DMS53 treated with DMSO at 0.1 percent for 48 hours (cell line): Measurements from ENCODE around the gene ZFHX3.

Source experiments
- DNase-seq: peaks from one replicate; lab custom pipeline; 2025; ENCODE audit not compliant: unreplicated experiment; lab: John Stamatoyannopoulos, UW

The ZFHX3 gene

DNA sequence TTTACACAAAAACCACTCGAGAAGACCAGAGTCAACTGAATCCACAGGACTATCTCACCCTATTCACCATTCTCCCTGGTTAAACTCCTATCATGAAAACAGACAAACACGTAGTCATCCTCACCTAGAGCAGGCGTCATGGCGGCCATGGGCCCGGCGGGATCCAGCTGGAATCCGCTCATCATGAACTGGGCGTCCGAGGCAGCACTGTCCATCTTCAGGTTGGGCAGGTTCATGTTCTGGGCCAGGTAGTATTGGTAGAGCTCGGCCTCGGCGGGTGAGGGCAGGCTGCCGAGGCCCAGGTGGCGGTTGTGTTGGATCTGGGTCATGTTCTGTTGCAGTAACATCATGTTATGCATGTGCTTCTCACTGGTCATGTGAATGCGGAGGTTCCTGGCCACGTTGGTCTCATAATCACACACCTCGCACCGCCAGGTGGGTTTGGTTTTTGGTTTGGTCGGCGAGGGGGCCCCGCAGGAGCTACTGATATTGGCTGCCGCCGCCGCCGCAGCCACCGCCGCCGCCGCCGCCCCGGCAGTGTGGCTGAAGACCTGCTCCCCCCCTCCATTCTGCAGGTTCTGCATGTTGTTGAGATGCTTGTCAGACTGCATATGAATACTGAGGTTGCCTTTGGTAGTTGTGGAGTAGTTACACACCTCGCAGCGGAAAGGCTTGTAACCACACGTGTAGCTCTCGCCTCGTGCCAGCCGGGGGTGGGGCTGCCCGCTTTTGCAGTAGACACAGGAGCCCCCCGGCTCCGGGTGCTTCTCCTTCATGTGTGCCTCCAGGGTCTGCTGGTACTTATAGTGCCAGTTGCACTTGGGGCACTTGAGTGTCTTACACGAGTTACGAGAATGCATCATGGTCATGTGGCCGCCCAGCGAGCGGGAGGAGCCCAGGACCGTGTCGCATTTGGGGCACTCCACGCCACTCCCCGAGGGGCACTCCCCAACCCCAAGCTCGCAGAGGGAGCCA, 90.3 kb downstream of the ZFHX3 start:
- DNase-seq: no peak

DNA sequence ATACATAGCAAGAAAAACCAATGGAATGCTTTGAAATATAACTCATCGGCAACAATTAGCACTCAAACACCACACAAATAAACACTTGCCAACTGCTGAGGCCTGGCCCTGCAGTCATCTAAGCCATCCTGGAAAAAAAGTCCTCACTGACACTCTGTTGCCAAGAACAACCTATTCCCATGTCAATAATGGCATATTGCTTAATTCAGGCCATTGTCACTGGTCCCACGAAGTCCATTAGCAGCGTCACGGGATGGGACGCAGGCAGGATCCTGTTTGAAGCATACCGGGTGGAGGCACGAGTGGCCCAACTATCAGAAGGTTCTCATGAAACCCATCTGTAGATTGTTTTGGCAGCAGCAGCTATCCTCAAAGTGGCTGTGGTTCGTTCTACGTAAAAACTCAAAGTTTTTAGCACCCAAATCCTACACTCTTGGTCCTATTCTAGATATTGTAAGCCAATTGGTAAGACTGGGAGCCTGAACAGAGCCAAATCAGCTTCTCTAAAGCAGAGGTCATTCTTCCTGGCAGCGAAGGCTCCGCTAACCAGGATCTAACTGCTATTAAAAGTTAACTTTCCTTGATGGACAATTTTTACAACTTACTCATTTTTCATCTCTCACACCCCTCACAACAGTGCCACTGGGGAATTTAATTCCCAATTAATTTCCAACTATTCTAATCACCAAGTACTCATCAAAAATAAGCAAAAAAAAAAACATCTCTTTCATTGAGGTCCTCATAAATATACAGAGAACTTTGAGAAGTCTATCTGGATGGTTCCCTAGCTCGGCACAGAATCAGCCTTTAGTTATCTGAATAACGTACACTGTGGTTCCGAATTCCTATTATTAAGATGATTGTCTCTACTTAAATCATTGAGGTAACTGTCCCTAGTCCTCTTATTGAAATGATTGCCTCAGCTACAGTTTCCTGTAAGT, 91.5 kb downstream of the ZFHX3 start:
- no peak for DNase-seq

DNA sequence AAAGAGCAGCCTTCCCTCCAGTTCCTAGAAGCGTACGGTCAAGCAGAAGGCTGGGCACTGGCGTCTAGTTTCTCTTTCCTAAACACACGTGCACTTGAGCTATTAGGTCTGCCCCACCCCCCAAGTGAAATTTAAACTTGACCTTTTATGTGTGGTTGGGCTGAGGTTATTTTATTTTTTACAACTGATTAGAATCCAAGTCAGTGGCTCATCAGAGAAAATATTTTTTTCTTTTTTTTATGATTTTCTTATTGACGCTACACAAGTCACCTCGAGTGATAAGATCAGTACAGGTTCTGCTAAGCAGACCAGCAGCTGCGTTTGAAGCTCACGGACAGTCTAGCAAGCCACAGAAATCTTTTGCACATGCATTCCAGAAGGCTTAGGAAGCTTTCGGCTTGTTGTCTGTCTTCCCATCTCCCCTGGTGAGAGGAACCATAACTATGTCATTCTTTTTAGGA, 95.1 kb downstream of the ZFHX3 start:
- no peak for DNase-seq

DNA sequence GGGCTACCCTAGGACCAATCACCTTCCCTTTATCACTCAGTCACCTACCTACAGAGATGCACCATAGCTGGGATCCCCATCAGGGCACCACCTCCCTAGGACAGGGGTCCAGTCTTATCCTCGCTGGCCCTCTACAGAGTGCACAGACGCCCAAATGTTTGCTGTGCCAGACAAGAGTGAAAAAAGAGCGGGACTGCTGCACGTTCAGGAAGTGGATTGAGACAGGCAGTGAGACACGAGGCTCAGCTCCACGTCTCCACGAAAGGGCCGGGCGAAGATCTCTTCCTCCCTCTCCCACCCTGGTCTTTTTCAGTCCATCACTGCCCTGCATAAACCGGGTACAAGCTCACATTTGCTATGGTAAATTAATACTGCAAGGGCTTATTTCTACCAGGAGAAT, 95.5 kb downstream of the ZFHX3 start:
- no peak for DNase-seq

DNA sequence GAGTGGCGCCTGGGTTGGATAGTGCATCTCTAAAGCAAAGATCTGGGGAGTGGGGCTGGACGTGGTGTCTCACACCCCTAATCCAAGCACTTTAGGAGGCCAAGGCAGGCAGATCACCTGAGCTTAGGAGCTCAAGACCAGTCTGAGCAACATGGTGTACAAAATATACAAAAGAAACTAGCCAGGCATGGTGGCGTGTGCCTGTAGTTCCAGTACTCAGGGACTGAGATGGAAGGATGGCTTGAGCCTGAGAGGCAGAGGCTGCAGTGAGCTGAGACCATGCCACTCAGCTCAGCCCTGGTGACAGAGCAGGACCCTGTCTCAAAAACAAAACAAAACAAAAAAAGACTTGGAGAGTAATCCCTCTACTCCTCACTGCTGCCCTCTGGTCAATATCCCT, 96.0 kb downstream of the ZFHX3 start:
- no peak for DNase-seq

DNA sequence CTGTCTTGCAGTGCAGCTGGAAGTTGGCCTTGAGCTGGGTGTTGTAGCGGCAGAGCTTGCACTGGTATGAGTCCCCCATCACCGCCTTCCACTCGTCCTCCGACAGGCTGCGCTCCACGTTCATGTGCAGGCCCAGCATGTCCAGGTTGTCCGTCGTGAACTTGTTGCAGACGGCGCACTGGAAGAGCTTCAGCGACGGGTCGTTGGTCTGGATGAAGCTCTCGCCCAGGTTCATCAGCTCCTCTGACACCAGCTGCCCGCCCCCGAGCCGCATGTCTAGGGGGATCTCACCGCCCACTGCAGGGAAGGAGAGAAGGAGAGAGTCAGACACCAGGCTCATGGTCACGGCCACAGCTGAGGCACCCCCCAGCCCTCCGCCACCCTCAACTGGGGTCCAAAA, 97.3 kb downstream of the ZFHX3 start:
- no peak for DNase-seq

DNA sequence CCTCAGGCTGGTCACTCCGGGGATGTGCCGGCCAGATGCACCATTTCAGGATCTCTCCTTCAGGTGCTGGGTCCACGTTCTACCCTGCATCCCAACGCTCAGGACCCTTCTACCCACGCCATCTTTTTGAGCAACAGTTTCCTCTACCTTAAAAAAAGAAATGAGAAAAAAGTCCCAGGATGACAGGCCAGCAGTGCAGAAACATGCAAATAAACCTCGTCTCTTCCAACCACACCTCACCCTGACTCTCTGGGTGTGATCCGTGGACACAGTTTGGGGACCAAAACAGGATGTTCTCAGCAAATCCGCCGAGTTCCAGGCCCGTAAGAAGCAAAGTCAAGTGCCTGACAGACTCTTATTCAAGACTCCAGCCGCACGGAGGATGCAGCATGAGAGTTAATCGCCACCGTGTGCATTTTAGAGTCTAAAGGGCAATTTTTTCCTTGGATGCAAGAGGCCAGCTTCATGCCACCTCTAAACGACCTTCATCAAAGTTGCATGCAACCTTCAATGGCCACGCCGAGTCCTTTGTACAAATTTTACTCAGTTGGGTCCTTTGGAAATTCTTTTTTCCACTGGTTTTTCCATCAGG, 99.6 kb downstream of the ZFHX3 start:
- no peak for DNase-seq

DNA sequence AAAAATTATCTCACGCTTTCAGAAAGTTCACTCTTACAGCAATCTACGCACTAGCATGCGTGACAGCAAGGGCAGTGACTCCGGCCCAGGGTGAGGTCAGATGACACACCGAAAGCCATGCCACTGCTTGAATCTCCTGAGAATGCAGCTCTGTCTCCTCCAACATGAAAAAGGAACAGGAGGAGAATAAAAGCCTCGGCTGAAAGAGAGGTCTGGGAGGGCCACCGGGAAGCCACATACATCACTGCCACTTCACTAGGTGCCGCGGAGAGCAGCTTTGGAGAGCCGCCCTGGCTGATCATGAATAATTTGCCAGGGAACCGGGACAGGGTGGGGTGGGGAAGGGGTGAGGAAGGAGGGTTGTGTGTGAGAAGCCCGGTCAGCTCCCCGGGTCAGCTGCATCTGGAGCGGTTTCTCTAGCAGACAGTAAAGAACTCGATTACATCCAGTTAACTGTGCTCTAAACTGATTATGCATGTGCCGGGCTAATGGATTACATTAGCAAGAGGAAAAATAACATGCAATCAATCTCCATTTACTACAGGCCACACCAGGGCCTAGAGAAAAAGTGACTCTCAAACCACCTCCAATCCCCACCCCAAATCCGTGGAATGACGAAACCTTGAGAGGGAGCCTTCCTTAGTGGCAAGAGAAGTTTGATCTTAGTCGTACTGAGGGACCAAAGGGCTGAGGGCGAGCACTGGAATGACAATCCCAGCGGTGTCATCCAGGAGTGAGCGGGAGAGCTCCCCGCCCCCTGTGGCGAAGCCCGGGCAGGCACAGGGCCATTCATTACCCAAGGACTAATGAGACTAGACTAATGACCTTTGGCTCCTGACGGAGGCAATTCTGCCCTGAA, 100.3 kb downstream of the ZFHX3 start:
- no peak for DNase-seq

DNA sequence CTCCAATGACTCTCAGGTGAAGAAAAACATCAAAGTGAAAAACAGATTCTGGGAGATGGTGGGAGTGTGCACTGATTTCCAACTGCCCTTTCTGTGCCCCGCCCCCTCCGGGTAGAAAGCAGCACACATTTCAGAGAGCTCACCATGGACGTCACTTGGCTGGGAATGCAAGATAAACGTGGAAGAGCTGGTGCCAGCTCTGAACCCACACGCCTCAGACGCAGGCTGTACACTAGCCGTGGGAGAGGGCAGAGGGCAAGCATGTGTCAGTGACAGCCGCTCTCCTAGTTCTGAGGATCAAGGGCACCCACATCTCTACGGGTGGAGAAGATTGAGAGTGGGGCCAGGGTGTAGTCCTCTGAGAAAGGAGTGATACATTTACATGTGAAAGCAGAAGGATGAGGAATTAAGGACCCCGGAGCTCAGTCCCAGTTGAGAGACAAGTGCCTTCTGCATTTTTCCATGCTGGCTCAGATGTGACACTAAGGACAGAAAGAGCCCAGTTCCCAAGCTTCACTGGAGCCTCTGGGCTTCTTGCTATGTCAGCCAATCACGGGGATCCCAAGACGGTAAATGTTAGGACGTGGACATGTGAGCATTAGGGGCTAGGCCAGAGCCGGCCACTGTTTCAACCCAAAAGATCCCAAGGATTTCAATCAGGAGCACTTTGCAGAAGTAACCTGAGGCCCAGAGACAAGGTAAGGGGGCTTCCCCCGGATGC, 101.3 kb downstream of the ZFHX3 start:
- no peak for DNase-seq

DNA sequence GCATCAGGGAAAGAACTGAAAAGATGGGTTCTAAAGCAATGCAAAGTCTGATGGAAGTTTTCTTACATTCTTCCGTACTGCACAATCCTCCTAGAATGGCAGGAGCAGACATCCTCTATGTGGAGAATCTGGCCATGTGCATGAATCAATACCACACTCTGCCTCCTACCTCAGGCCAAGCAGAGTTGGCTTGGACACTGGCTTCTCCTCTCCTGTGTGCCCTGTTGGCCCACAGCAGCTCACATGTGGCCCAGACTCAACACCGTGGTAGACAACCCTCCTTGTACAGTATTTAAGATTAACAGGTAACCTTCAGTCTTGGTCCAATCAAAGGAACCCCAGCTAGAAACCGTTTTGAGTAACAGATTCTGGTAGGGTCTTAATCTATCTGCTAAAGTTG, 101.9 kb downstream of the ZFHX3 start:
- DNase-seq: no peak

DNA sequence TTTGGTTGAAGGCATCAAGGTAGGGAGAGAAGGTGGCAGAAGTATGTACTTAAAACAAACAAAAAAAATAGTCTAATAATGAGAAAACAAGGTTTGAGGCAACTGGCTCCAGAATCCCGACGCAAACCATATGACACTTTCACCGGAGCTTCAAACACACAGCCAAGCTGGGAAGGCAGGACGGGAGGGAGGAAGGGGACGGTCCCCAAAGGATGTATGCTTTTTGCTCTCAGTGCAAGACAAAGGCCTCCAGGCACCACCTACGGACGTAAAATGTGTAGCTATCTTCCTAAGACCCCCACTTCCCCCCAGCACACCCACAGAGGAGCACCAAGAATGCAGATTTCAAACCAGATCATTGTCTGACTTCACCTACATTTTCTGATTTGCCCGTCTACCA, 102.3 kb downstream of the ZFHX3 start:
- no peak for DNase-seq

DNA sequence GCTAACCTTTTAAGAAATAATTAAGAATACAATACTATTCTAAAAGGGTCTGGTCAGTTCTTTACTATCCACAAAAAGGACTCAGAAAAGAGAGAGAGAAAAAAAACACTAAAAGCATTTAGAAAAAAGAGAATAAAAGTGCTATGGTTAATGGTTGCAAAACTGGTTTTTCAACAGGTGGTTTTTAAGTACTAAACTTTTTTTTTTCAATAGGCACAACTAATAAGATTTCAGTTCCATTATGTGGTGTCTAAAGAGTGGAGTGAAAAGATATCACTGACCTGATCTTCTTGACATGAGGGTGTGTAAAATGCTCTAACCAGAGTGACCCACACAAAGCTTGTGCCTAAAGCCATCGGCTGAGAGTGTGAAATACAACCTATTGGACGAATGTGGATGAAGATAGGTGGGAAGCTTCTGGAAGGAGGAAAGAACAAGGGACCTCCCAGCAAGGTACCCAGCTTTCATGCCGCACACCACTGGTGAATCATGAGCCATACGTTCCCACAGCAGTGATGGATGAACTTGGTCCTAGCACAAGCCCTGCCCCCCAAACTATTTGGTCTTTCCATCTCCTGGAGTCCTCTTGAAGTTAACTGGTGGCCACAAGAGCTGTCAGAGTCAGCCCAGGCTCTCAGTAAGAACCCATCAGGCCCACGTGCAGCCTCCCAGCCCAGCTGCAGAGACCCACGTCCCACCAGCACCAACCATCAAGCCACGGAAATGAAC, 103.0 kb downstream of the ZFHX3 start:
- no peak for DNase-seq

DNA sequence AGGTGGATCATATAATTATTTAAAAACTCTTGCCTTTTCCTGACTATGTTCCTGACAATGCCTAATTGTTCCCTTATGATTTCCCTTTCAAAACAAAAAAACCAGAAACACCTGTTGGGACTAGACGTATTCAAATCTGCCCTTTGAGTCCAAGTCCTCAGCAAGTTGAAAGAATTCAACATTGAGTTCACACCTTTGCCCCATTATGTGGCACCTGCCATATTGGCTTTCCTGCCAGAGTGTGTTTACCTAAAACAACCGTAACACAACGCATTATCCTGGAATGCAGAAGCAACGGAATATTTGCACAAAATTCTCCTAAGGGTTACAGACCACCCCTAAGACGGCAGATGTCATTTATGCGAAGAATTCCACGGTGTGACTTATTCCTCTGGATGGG, 105.9 kb downstream of the ZFHX3 start:
- DNase-seq: no peak

DNA sequence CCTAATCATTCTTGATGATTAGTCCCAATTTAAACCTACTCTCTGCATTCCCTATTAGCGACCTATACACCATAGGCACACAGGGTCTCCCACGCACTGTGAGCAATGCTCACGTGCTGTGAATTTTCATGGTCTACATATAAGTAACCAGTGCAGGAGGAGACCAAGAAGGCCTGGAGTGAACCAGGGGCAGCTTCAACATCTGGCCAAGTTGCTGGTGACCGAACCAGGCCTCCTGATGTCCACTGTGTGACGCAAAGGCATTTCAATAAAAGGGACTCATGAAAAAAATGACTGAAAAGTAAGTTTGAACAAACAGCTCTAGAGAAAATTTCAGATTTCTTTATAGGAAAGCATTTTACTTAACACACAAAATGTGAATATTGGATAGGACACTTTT, 107.0 kb downstream of the ZFHX3 start:
- DNase-seq: no peak

DNA sequence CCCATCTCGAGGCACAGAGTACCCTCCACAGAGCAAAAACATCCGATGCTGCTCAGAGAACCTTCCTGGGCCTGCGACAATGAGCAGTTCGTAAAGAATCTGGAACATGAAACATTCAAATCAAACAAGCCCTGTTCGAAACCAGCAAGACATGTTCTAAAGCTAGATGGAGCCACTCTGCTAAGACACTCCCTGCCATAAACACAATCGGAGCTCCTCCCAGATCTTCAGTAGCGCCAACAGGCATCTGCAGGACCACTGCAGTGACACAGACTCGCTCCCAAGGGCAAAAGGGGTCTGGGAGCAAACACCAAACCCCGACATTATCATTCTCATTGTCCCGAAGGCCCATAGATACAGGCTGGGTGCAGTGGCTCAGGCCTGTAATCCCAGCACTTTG, 108.7 kb downstream of the ZFHX3 start:
- no peak for DNase-seq

DNA sequence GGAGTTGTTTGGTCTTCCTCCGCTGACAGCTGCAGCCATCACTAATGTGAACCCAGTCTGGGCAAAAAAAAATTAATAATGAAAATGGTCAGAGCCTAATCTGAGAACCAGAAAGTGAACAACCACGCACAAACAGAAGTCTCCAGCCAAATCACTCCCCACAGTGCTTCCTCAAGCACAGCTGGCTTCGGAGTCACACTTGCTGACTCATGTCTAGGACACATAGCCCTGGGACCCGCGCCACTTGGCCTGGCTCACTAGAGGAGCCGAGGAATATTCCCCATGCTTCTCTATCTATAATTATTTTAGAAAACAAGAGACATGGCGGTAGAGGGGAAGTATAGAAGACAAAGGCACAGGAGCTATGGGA, 109.1 kb downstream of the ZFHX3 start:
- DNase-seq: no peak

DNA sequence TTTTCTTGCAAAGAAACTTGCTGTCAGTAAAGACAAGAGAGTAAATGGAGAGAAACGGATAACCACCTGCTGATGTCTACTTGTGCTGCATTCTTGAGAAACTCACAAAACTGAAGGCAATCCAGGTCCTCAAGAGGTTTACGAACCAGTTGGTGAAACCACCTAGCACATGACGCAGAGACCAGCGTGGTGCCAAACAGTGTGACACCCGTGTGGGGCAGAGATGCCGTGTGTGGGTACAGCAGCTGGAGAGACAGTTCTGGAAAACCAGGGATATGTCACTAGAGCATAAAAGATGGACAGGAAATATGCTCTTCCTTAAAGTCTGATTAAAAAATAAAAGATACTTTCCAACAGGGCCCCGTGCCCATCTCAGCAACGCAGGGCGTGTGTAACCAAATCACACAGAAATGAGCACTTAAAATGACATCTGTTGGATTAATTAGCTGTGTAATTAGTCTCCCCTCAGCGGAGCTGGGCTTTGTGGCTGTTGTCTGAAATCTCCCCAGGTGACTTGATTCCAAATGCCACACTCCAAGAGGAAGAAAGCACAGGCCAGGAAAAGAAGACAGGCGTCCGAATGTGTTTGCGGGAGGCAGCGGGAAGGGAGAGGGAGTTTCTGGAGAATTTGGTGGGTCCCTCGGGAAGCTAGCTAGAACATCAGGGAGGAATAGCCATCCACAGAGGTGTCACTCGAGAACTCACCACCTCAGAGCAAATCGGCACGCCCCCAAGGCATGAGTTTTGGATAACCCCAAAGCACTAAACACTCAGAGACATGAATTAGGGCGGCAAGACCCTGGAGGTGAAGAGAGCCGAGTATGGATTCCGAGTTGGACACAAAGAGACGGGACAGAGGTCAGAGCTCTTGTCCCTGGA, 109.8 kb downstream of the ZFHX3 start:
- DNase-seq: no peak

DNA sequence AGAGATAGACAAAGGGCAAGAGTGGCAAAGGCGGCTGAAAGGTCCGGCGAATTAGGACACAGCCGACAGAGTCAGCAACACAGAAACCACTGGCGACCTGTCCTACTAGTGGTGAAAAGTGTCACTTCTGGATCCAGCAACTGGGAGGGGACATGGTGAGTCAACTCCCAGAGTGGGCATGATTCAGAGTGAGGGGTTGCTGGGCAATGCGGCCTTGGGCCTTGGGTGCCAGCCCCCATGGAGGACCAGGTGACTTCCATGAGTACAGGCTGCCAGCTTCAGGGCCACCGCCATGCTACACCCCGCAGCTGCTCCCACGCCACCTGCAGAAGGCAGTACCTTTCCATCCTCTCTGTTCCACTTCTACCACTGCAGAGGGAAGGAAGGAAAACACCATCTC, 110.6 kb downstream of the ZFHX3 start:
- DNase-seq: no peak
